HTERT RPE-1 (cell line): ENCODE results near the gene TPCN2.
"Not testable (repeated sequence)": the region's sequence is repeated elsewhere in the genome, so short reads cannot be mapped to it uniquely, and the experiment has no call there.

Experiments used
- in situ Hi-C: fragments of 300-500 bp; cut with MboI; formaldehyde crosslinking; loops from 4 replicates; pipeline ENCODE4 v1.14.3; 2020; ENCODE audit warnings: low sequenced_read_pairs

Gene TPCN2

DNA sequence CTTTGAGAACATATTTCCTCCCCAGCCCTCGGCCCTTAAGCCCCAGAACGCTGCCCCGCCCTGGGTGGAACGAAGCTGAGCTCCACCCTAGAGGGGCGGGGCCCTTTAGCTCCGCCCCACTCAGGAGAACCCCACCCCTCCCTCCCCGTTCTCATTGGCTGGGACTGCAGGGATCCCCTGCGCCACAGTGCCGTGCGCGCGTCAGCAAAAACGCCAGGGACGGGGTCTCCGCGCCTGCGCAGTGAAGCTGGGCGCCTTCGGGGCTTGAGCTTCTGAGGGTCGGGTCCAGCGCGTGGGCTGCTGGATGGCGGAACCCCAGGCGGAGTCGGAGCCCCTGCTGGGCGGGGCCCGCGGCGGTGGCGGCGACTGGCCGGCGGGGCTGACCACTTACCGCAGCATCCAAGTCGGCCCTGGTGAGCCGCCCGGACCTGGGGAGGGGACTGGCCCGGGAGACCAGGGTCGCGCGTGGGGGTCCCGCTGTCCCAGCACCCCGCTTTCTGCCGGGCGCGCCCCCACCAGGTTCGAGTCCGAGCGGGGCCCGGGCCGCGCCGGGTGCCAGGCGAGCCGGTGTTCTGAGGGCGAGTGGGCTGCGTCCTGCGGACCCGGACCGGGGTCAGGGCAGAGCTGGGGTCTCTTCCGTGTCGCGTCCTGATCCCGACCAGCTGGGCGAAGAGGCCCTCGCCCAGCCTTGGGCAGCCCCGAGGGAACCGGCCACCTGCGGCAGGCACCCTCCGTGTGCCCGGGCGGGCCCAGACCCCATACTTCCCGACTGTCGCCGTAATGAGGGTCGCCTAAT lies at the start of gene TPCN2:
Gene TPCN2 (plus strand): TSS at position 239 of the 796 bp plus-strand sequence. CDS start 66 bp downstream, at position 305.
- in situ Hi-C loops: no loop called here

DNA sequence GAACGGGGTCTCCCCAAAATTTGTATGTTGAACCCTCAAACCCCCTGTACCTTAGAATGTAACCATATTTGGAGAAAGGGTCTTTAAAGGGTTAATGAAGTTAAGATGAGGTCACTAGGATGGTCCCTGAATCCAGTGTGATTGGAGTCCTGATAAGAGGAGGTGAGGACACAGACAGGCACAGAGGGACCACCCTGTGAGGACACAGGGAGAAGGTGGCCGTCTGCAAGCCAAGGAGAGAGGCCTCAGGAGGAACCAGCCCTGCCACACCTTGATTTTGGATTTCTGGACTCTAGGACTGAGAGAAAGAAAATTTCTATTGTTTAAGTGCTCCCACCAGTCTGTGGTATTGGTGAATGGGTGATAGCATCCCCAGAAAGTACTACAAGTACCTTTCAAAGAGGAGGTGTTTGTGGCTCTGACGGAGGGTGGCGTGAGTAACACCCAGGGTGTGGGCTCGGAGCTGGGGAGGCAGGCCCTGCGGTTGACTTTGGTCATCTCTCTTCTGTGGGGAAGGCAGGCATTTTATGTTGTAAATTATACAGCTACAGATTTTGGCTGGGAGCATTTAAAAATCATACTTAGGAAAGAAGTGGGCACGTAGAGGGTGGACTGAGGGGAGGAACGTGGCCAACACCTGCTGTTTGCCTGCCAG lies 49.5 kb upstream of the TPCN2 start:
- in situ Hi-C loops: no loop called here

DNA sequence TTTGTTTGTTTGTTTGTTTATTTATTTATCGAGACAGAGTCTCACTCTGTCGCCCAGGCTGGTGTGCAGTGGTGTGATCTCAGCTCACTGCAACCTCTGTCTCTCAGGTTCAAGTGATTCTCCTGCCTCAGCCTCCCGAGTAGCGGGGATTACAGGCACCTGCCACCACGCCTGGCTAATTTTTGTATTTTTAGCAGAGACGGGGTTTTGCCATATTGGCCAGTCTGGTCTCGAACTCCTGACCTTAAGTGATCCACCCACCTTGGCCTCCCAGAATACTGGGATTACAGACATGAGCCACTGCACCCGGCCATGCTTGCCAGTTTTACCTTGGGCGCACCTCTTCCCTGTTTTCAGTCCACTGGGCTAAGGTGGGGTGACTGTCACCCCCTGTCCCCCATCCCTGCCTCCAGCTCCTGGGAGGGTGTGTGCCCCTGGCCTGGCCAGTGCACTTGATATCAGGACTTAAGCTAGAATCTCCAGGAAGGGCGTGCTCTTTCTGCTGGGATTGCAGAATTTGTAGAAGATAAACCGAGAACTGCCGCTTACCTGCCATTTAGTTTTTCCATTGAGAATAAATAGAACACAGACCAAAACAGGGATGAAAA lies 48.9 kb upstream of the TPCN2 start:
- in situ Hi-C loops: not testable (repeated sequence)

DNA sequence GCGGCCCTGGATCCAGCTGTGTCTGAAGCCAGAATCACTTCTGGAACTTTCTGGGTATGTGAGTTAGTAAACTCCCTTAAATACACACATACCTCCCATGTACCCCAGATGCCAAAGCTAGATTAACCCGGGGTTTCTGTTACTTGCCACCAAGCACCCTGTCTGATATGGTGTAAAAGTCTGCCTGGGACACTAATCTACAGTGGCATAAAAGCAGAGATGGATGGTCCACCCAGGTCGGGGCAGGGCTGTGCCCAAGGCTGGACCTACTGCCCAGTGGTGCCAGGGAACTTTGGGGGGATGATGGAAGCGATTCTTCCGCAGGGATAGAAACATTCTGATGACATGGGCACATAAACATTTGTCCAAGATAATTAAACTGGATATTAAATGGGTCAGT lies 48.3 kb upstream of the TPCN2 start:
- in situ Hi-C loops: no loop called here

DNA sequence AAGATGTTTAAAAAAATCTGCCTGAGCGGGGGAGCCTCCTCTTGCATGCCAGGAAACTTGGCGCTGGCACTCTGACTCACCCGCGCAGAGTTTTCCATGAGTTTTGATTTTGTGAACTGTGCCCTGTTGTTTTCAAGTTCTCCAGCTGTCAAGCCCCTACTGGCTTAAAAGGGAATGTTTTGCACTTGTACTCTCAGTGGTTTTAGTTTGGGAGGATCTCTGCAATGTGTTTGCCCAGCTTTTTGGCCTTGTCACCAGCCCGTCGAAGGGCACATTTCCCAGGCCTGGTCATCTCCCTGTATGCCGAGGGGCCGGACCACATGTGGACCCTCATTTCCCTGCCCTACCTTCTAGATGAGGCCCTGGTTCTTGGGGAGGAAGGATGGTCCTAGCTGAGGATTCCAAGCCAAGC lies 47.9 kb upstream of the TPCN2 start:
- in situ Hi-C loops: no loop called here

DNA sequence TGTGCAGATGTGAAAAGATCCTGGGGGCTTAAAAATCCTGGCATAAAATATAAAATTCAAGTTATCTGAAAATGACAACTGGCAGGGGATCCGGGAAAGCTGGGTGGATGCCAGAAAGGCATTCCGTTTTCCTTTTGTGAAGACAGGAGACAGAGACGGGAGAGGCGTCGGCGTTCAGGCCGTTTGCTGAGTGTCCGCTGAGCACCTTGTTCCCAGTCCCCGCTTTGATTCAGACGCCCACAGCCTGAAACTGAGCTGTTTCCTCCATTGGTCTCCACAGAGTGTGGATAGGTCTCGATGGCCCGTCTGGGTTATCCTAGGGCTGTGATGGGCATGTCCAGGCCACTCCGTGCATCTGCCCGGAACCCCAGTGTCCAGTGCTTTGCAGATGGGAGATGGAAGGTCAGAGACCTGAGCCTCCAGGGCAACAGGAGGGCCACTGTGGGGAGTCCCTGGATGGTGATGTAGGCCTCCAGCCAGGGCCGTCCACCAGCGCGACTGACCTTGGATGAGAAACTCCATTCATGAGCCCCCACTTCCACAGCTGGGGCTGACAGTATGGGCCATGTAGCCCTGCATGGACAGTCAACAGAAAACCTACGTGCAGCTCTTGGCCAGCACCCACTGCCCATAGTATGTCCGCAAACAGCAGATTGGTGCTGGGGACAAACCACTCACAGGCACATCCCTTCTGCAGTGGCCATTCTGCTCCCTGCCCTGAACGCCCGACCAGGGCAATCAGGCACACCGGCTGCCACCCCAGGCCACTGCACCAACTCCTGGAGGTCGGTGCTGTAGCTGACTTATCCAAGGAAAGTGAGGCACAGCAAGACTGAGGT lies 47.3 kb upstream of the TPCN2 start:
- in situ Hi-C loops: no loop called here

DNA sequence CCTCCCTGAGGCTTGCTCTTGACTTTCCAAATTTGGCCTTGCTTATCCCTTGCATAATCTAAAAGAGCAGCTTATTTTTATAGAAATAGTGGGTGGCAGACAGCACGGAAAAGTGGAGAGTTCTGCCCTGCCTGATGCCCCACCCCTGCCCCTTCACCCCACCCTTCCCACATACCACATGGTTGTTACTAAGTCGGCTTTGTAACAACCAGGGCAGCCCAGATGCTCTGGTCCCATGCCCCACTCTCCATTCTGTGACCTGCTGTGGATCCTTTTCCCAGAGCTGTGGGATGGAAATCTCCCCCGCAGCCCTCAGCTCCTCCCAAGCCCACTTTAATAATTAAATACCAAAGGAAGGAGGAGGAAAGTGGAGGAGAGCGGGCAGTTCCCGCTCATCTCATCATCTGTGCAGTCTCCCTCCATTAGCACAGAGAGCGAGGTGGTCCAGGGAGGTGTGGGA lies 46.6 kb upstream of the TPCN2 start:
- in situ Hi-C loops: no loop called here

DNA sequence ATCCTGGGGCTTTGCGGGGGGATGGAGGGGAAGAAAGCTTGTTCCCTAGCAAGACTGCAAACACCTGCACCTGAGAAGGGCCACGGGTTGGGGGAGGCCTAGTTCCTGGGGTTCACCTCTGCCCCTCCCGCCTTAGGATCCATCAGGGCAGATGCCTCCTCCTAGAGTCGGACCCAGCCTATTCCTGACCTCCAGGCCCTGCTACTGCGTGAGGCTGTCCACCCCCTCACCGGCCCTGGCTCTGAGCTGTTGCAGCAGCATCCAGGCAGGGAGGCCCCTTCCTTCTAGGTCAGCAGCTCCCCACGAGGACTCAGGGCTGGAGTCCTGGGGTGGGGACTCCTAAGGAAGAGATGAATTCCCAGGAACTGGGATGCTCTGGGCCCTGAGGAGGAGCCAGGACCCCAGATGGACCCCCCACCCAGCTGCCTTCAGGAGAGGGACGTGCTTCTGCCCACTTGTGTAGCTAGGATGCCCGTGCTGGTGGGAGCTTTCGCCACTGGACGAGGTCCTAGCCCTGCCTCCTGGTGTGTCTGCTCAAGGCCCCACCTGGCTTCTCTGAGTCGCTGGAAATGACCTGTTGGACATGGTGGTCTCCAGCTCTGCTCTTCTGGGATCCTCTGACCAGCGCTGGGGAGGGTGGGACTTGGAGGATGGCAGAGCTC lies 46.0 kb upstream of the TPCN2 start:
- in situ Hi-C loops: no loop called here

DNA sequence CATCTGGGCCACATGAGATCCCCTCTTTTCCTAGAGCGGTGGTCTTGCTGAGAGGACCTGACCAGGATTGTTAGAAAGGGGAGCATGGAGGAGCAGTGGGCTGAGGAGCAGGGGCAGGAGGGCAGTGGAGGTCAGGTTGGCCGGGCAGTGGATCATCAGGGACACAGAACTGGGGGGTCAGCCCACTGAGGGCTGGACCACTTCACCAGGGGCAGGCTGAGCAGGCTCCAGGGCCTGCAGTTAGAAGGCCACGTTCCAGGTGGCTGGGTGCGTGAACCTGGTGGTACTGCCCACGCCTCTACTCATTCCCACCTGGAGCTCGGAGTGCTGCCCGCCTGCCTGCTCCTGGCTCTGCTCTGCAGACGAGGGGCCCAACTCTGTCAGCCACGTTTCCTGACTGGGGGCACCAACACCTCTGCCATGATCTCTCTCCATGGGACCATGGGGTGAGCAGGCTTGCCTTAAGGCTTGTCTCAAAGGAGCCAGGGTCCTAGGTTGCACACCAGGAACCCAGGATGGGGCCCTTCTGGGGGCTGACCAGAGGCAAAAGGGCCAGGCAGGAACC lies 45.3 kb upstream of the TPCN2 start:
- in situ Hi-C loops: no loop called here

DNA sequence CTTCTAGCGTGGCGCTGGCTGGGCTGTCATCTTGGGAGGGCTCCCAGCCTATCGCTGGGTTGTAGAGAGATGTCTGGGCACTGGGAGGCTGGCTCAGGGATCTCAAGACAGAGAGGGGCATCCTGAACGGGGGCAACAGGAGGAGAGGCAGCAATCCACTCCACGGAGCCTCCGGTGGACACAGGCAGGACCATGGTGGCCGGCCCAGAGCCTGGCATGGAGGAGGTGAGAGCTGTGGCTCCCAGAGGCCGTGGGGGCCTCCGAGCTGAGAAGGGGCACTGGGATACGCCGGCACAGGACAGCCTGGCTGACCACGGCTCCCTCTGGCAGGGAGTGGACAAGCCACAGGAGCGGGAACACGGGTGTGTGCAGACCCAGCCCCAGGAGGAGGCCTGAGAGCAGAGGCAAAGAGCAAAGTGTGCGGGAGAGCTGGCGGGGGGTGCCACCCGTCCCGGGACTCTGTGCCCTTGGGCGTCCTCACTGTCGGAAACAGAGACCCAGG lies 44.8 kb upstream of the TPCN2 start:
- in situ Hi-C loops: no loop called here

DNA sequence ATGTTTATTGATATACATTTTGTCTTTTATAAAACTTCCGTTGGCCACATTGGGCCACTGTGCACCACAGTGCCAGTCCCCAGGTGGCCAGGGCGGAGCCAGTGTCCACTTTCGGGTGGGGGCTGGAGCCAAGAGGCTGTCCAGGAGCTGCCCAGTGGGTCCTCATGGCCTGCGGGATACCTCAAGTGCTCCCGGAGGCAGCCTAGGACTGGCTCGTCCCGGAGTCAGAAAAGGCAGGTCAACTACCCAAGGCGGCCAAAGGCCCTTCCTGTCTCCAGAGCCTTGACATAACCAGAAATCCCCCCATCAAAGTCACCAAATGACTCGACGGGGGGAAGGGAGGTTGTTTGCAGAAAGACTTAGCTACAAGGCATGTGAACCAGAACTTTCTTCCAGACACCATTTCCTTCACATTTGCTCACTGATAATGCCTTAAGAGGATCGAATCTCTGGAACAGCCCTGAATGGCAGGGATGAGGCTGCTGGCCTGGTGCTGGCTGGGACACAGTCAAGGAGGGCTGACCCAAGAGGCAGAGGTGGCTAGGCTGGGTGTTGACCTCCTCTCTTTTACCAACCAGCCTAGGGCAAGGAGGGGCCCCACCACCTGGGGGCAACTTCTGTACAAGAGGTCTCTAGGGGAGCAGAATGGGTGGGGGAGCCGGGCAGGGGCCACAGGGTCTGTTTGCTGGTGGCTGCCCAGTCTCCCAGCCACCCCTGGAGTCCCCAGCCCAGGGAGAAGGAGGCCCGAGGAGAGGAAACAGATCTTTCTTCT lies 44.1 kb upstream of the TPCN2 start:
- in situ Hi-C loops: no loop called here

DNA sequence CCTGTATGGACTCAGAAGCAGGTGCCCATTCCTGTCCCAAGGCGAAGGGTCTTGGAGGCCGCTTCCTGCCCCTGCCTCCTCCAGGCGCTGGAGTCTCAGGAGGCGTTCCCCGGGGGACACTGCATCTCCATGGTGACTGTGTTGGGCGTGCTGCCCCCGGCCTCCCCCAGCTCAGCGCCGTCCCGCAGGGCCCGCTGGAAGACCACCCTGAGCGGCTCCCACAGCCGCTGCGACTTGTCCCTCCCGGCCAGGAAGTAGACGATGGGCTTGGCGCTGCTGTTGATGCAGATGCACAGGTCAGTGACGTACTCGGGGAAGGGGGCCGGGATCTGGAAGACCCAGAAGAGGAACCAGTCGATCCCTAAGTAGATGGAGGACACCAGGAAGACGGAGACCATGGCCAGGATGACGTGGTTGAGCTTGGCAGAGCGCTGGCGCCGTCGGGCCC lies 43.5 kb upstream of the TPCN2 start:
- in situ Hi-C loops: no loop called here

DNA sequence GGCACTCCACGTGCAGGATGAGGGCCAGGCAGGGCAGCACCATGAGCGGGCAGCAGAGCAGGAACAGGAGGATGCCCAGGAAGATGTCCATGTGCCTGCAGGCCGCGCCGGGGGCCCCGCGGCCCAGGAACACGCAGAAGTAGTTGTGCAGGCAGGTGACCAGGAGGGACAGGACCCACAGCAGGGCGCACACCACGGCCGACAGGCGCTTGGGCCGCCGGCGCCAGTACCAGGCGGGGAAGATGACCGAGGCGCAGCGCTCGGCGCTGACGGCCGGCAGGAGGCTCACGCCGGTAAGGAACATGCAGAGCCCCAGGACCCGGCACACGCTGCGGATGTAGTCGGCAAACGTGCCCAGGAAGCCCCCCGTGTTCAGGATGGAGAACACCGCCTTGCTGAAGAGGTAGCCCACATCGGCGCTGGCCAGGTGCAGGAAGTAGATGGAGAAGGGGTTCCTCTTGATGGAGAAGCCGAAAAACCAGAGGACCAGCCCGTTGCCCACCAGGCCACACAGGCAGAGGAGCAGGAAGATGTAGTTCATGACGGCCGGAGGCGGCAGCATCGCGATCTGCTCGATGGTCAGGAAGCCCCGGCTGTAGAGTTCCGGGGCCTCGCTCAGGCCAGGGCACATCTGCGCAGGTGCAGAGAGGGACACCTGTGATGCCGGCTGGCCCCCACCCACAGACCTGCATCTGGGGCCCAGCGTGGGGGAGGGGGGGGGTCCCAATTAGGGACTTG lies 42.9 kb upstream of the TPCN2 start:
- in situ Hi-C loops: no loop called here

DNA sequence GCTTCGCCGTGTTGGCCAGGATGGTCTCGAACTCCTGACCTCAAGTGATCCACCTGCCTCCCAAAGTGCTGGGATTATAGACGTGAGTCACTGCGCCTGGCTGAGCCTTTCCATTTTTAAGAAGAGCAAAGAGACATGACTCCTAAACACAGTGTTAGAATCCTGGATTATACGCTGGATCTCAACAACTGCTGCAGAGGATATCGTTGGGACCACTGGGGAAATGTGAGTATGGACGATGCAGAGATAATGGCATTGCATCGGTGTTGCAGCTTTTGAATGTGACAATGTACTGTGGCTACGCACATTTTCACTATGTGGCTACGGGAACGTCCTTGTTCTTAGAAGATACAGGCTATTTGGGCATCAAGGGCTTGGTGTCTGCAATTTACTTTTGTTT lies 41.9 kb upstream of the TPCN2 start:
- in situ Hi-C loops: no loop called here

DNA sequence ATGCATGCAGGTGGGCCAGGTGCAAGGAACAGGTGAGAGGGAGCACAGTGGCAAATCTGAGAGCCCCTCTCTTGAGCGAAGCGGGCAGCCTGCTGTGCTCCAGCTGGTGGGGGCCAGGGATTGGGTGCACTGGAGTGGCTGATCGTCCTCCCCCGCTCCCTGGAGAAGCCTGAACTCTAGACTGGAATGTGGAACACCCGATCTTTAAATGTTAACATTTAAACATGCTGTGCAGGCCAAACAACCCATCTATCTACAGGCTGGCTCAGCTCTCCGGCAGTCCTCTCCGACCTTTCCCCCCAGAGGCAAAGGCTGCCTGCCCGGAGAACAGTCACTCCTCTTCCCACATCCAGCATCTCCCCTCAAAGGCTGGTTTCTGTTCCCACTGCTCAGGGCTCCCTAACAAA lies 40.8 kb upstream of the TPCN2 start:
- in situ Hi-C loops: no loop called here

DNA sequence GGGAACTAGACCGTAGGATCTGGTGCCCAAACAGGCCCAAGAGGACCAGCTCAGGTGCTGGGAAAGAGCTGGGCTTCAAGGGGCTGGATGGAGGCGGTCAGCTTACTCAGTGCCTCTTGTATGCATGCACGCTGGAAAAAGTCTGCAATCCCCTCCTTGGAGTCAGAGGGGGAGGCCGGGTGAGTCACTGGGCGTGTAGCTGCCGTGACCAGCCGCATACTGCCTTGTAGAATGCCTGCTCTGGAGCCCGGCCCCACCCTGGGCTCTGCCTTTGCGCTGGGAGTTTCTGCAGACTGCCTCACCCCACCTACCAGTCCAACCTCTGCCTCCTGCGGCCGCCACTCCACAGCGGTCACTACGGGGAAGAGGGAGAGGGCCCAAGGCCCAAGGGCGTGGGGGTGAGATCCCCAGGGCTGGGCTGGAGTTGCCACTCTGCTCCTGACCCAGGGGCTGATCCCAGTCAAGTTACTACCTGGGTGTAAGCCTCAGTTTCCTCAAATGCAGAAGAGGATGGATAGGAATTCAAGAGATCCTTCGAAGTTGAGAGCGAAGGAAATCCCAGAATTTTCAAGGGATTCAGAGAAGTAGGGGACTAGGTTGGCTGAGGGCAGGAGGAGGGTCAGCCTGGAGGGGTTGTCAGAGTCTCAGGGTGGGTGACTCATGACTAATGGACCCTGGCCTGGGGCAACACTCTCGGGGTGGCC lies 39.8 kb upstream of the TPCN2 start:
- in situ Hi-C loops: no loop called here

DNA sequence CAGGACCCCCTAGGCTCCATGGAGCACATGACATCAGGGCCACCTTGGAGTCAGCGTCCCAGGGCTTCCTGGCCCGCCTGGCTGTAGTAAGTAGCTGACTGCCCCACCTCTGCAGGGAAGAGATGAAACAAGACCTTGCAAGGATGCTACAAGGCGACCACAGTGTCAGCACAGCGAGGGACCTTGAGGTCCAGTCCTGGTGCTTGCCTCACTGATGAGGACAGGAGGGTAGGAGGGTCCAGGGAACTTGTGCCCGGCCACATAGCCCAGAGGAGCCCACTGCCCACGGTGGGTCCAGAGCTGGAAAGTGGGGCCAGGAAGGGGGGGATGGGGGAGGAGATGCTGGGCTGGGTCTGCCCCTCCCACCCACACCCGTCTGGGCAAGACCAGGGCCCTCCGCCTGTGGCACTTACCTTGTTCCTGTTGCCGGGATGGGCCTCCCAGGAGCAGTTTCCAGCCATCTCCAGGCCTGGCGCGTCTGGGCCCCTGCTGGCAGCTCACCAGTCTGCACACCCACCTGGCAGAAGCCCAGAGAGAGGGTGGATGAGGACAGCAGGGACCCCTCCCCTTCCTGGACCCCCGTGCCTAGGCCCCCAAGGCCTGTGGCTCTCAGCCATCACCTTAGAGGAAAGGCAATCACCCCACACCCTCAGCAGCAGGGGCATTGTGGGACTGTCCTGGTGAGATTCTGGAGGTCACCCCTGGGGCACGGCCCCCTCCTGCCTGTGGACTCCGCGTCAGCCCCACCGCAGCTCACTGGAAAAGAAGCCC lies 39.1 kb upstream of the TPCN2 start:
- in situ Hi-C loops: no loop called here
